OCI-LY7 (cell line): Measurements from ENCODE around the gene GNB5. TPM values are rescaled to one million over a fixed set of nuclear protein-coding genes. Genes with fewer than 3 reads are reported as not detected.

Source experiments
- BruUV-seq: library from RNA; stranded (reverse); fragments of 400-500 nt; replicated peaks from 2 replicates; lab custom pipeline; 2021; lab: Mats Ljungman, UMichigan
- CTCF ChIA-PET: fragments of 300-600 bp; sonication (Branson Sonifier 250); formaldehyde crosslinking; loops from one replicate; lab custom pipeline; 2022; ENCODE audit warnings: antibody characterized with exemption; ENCODE audit not compliant: unreplicated experiment; lab: Charles Lee
- POLR2A ChIA-PET: fragments of 300-600 bp; sonication (Branson Sonifier 250); formaldehyde crosslinking; loops from one replicate; lab custom pipeline; 2022; ENCODE audit warnings: antibody characterized with exemption; lab: Charles Lee
- DNase-seq: peaks from one replicate; pipeline ENCODE4 v3.0.0-alpha.2; 2015; ENCODE audit warnings: low spot score
- H2AFZ ChIP-seq: fragments of 200-600 bp; sonication (generic), shearing (Covaris generic); 2 replicates; pipeline ENCODE4 v1.6.1; 2014; ENCODE audit warnings: mild to moderate bottlenecking, antibody characterized with exemption, low read length, moderate library complexity
- H3K27ac ChIP-seq: fragments of 200-600 bp; sonication (generic); 2 replicates; pipeline ENCODE4 v1.5.1; 2014; ENCODE audit warnings: mixed run types, low read depth, mild to moderate bottlenecking, moderate library complexity, low read length, inconsistent platforms; ENCODE audit not compliant: poor library complexity, severe bottlenecking
- H3K36me3 ChIP-seq: fragments of 200-600 bp; sonication (generic); 2 replicates; pipeline ENCODE4 v1.6.1; 2014; ENCODE audit warnings: mild to moderate bottlenecking, antibody characterized with exemption, low read length, moderate library complexity, mixed read lengths; ENCODE audit not compliant: insufficient read depth
- H3K4me1 ChIP-seq: fragments of 200-600 bp; sonication (generic); 2 replicates; pipeline ENCODE4 v1.5.1; 2014; ENCODE audit warnings: mild to moderate bottlenecking, low read length; ENCODE audit not compliant: insufficient read depth, poor library complexity, severe bottlenecking
- H3K4me2 ChIP-seq: fragments of 200-600 bp; sonication (generic); 2 replicates; pipeline ENCODE4 v1.6.1; 2014; ENCODE audit warnings: mild to moderate bottlenecking, low read length
- H3K4me3 ChIP-seq: fragments of 200-600 bp; sonication (generic); 2 replicates; pipeline ENCODE4 v1.5.1; 2014; ENCODE audit warnings: mild to moderate bottlenecking, low read depth, low read length; ENCODE audit not compliant: poor library complexity, severe bottlenecking
- H3K79me2 ChIP-seq: fragments of 200-600 bp; sonication (generic); 2 replicates; pipeline ENCODE4 v1.6.1; 2016; ENCODE audit warnings: low read depth, mild to moderate bottlenecking, low read length, moderate library complexity, mixed read lengths; ENCODE audit not compliant: insufficient read depth
- H3K9me2 ChIP-seq: fragments of 200-600 bp; sonication (generic); 2 replicates; pipeline ENCODE4 v1.6.1; 2016; ENCODE audit warnings: mild to moderate bottlenecking, low read length, mixed read lengths; ENCODE audit not compliant: insufficient read depth
- H3K9me3 ChIP-seq: fragments of 200-600 bp; sonication (generic); 2 replicates; pipeline ENCODE4 v1.6.1; 2014; ENCODE audit warnings: mild to moderate bottlenecking, mixed run types, low read length, mixed read lengths
- H4K20me1 ChIP-seq: fragments of 200-600 bp; sonication (generic); 2 replicates; pipeline ENCODE4 v1.6.1; 2014; ENCODE audit warnings: mild to moderate bottlenecking, antibody characterized with exemption, low read length, moderate library complexity, mixed read lengths; ENCODE audit not compliant: insufficient read depth
- EZH2phosphoT487 ChIP-seq: fragments of 200-600 bp; sonication (generic); IDR thresholded peaks from 2 replicates; pipeline ENCODE4 v1.6.1; 2018; ENCODE audit warnings: low read depth, borderline replicate concordance, mild to moderate bottlenecking, mixed run types, antibody characterized with exemption, low read length, moderate library complexity, mixed read lengths
- intact Hi-C: fragments of 100-400 bp; cut with micrococcal nuclease; formaldehyde crosslinking; loops from one replicate; pipeline ENCODE4 v1.10.0; 2022; ENCODE audit not compliant: unreplicated experiment
- total RNA-seq, 2 experiments: library from RNA; depleted of rRNA in 1 of 2; stranded (reverse); fragments of >200 nt in 1 of 2; shearing (Covaris generic) in 1 of 2; gene quantifications; 2 replicates each; pipeline ENCODE4 v1.2.3, GENCODE V29; 2014 to 2022
- TF ChIP-seq, protein P1 (sequence below): fragments of 200-600 bp; sonication (generic); conservative IDR thresholded peaks from 2 replicates; pipeline ENCODE4 v1.5.1; 2014; ENCODE audit warnings: mild to moderate bottlenecking, antibody characterized with exemption, low read length, moderate library complexity, mixed read lengths

Gene GNB5
- total RNA-seq, 2 experiments from 2014 or later: 49.0 to 53.9 TPM

DNA sequence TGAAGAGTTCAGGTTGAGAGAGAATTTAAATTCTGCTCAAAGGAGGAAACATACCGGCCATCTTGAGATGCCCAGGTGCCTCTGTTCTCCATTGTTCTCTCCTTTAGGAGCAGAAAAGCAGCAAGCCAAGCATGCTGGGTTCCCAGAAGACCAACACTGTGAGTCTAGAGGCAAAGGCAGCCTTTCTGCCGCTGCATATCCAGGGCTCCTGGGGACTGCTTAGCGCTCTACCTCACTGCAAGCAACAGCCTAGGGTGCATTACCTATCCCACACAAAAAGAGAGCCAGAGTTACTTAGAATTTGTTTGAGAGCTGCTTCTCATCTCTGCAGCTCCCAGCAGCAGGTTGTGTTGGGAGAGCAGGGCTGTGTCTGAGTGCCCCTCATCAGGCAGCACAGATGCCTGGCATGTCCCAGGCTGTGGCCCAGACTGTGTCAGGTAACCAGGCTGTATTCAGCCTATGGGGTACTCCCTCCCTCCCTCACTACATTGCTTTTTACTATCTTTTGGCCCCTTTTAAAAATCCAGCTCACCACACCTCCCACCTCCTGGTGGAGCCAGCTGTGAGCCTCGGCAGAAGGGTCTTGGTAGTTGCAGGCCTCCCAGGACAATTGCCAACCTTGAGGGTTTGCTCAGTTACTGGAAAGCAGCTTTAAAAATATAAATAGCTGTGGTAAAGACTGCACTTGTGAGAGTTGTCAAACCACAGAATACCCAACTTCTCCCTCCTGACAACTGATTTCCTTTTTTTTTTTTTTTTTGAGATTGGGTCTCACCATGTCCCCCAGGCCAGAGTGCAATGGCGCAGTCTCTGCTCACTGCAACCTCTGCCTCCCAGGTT, 108.8 kb downstream of the GNB5 start:
- POLR2A ChIA-PET: interaction anchor here (0.5 to 1.9 kb wide), 5 partner anchors 15 to 331 kb away, joined by 3 to 8 read pairs (median 5); no protein-coding TSS in a partner anchor

DNA sequence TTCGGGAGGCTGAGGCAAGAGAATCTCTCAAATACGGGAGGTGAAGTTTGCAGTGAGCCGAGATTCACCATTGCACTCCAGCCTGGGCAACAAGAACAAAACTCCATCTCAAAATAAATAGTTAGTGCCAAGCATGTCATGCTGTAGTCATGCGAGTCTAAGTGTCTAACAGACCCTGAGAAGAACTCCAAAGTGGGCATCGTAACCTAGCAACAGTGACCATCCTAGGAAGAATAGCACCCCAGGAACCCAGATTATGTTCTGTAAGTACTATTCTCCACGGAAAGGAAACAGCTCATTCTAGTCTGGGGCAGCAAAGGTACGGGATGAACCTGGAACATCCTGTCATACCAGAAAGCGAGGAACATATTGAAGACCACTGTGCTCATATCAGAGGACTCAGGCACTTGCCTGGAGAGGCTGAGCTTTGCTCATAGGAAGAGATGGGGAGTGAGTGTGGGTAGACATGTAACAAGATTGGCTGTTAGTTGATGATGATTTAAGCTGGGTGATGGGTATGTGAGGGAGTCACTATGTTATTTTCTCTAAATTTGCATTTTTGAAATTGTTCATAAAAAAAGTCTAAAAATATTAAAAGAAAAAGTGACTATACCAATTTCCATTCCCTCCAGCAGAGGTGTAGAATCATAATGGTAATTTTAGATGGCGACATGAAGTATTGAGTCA, 110.3 kb downstream of the GNB5 start:
- no peaks in the 10 kb centered on the region for H3K36me3 ChIP-seq
- no peaks in the 10 kb centered on the region for H4K20me1 ChIP-seq
- no peak overlapping the region for H3K4me3 ChIP-seq
- TF ChIP-seq, protein P1, sequence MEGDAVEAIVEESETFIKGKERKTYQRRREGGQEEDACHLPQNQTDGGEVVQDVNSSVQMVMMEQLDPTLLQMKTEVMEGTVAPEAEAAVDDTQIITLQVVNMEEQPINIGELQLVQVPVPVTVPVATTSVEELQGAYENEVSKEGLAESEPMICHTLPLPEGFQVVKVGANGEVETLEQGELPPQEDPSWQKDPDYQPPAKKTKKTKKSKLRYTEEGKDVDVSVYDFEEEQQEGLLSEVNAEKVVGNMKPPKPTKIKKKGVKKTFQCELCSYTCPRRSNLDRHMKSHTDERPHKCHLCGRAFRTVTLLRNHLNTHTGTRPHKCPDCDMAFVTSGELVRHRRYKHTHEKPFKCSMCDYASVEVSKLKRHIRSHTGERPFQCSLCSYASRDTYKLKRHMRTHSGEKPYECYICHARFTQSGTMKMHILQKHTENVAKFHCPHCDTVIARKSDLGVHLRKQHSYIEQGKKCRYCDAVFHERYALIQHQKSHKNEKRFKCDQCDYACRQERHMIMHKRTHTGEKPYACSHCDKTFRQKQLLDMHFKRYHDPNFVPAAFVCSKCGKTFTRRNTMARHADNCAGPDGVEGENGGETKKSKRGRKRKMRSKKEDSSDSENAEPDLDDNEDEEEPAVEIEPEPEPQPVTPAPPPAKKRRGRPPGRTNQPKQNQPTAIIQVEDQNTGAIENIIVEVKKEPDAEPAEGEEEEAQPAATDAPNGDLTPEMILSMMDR: no peak
- TF ChIP-seq EZH2phosphoT487: no peak
- no peaks in the 10 kb centered on the region for H3K79me2 ChIP-seq
- BruUV-seq: no TSS peak
- intact Hi-C loops: no loop called here
- CTCF ChIA-PET: no interaction called here
- H3K9me2 ChIP-seq: no peaks in the 10 kb centered on the region
- no peak overlapping the region for H3K27ac ChIP-seq
- H3K4me2 ChIP-seq: no peak overlapping the region
- no peak overlapping the region for H2AFZ ChIP-seq
- POLR2A ChIA-PET: interaction anchor here (0.5 kb wide), 1 partner anchor 53 kb away, joined by 3 read pairs; no protein-coding TSS in a partner anchor
- no peaks in the 10 kb centered on the region for H3K9me3 ChIP-seq
- DNase-seq: no peak
- peaks cover 6% of the 10 kb centered on the region for H3K4me1 ChIP-seq

More for the DNA sequence above, 108.8 kb downstream of the GNB5 start:
- CTCF ChIA-PET: interaction anchor here (0.9 to 1.4 kb wide), 2 partner anchors 13 to 15 kb away, joined by 3 read pairs; no protein-coding TSS in a partner anchor
- DNase-seq: peak; percentile 21
- Histone ChIP-seq H3K9me2 (no peaks in the 10 kb centered on the region), H3K4me1 (peaks cover 6% of the 10 kb centered on the region), H4K20me1 (no peaks in the 10 kb centered on the region), H3K36me3 (no peaks in the 10 kb centered on the region), H3K4me3 (no peak overlapping the region), H2AFZ (no peak overlapping the region), H3K27ac (no peak overlapping the region), H3K9me3 (peaks cover 10% of the 10 kb centered on the region; the same call in 1 of the 2 replicates), H3K79me2 (no peaks in the 10 kb centered on the region), H3K4me2 (no peak overlapping the region)
- TF ChIP-seq, protein P1: no peak
- no peak for TF ChIP-seq EZH2phosphoT487
- intact Hi-C loops: no loop called here
- BruUV-seq: no TSS peak
